WTC11 (cell line): Measurements from ENCODE around the gene FOXN3. TPM values are rescaled to one million over a fixed set of nuclear protein-coding genes. Genes with fewer than 3 reads are reported as not detected.

Source experiments
- ATAC-seq: fragments of 200-7000 bp; cut with Tn5 transposase; 2 replicates; pipeline ENCODE4 v1.10.0; 2021; ENCODE audit warnings: mild to moderate bottlenecking, moderate library complexity
- CTCF ChIA-PET: fragments of 300-600 bp; sonication (Branson Sonifier 250); formaldehyde crosslinking; loops from one replicate; lab custom pipeline; 2021; ENCODE audit warnings: antibody characterized with exemption; lab: Charles Lee
- POLR2A ChIA-PET: fragments of 350-600 bp; sonication (Branson Sonifier 250); formaldehyde crosslinking; loops from one replicate; lab custom pipeline; 2021; ENCODE audit warnings: antibody characterized with exemption; lab: Charles Lee
- DNase-seq: peaks from one replicate; pipeline ENCODE4 v3.0.0; 2021; ENCODE audit warnings: low spot score
- H3K27ac Mint-ChIP-seq: 2 replicates; pipeline ENCODE4 v1.8.0; 2021; ENCODE audit warnings: mixed read lengths
- H3K27me3 Mint-ChIP-seq: 2 replicates; pipeline ENCODE4 v1.8.0; 2021; ENCODE audit warnings: low read depth, mild to moderate bottlenecking, moderate library complexity, mixed read lengths
- H3K36me3 Mint-ChIP-seq: 2 replicates; pipeline ENCODE4 v1.8.0; 2021; ENCODE audit warnings: mixed read lengths
- H3K4me1 Mint-ChIP-seq: 2 replicates; pipeline ENCODE4 v1.8.0; 2022; ENCODE audit warnings: mixed read lengths
- H3K4me3 Mint-ChIP-seq: 2 replicates; pipeline ENCODE4 v1.8.0; 2021; ENCODE audit warnings: mild to moderate bottlenecking, moderate library complexity, mixed read lengths
- H3K9me3 Mint-ChIP-seq: 2 replicates; pipeline ENCODE4 v1.8.0; 2021; ENCODE audit warnings: mixed read lengths
- GRHL2 ChIP-seq: fragments of 250-450 bp; sonication (Bioruptor Pico); IDR thresholded peaks from 2 replicates; pipeline ENCODE4 v1.8.0; 2022; ENCODE audit warnings: mild to moderate bottlenecking, moderate library complexity; ENCODE audit not compliant: insufficient replicate concordance, severe bottlenecking
- KAT7 ChIP-seq: sonication (generic); formaldehyde crosslinking; IDR thresholded peaks from 2 replicates; pipeline ENCODE4 v1.8.1; 2023; ENCODE audit warnings: missing genetic modification reagents, mild to moderate bottlenecking, borderline replicate concordance
- MXD4 ChIP-seq: fragments of 250-450 bp; sonication (Bioruptor Pico); IDR thresholded peaks from 2 replicates; pipeline ENCODE4 v1.8.0; 2021; ENCODE audit warnings: mild to moderate bottlenecking, moderate library complexity, borderline replicate concordance
- MYBL2 ChIP-seq: sonication (generic); formaldehyde crosslinking; IDR thresholded peaks from 2 replicates; pipeline ENCODE4 v1.8.1; 2023; ENCODE audit warnings: mild to moderate bottlenecking, moderate library complexity, missing genetic modification reagents
- NR1H2 ChIP-seq: sonication (generic); formaldehyde crosslinking; IDR thresholded peaks from 2 replicates; pipeline ENCODE4 v1.9.0; 2021; ENCODE audit warnings: mild to moderate bottlenecking, moderate library complexity, missing genetic modification reagents
- NR2C2 ChIP-seq: sonication (generic); formaldehyde crosslinking; IDR thresholded peaks from 2 replicates; pipeline ENCODE4 v1.8.0; 2022; ENCODE audit warnings: mild to moderate bottlenecking, missing genetic modification reagents
- OVOL2 ChIP-seq: fragments of 250-450 bp; sonication (Bioruptor Pico); IDR thresholded peaks from 2 replicates; pipeline ENCODE4 v1.9.0; 2021; ENCODE audit warnings: mild to moderate bottlenecking, borderline replicate concordance
- SMAD3 ChIP-seq: sonication (generic); formaldehyde crosslinking; IDR thresholded peaks from 2 replicates; pipeline ENCODE4 v1.8.0; 2022; ENCODE audit warnings: missing genetic modification reagents, mild to moderate bottlenecking, borderline replicate concordance
- SMAD4 ChIP-seq: sonication (generic); formaldehyde crosslinking; IDR thresholded peaks from 2 replicates; pipeline ENCODE4 v1.8.0; 2022; ENCODE audit warnings: mild to moderate bottlenecking, missing genetic modification reagents
- SP1 ChIP-seq: sonication (generic); formaldehyde crosslinking; conservative IDR thresholded peaks from 2 replicates; pipeline ENCODE4 v1.8.1; 2022; ENCODE audit warnings: missing genetic modification reagents
- TCF7 ChIP-seq: sonication (generic); formaldehyde crosslinking; IDR thresholded peaks from 2 replicates; pipeline ENCODE4 v1.8.0; 2022; ENCODE audit warnings: mild to moderate bottlenecking, low read depth, missing genetic modification reagents, moderate library complexity
- TEAD4 ChIP-seq: sonication (generic); formaldehyde crosslinking; IDR thresholded peaks from 2 replicates; pipeline ENCODE4 v1.8.0; 2022; ENCODE audit warnings: mild to moderate bottlenecking, missing genetic modification reagents
- ZNF121 ChIP-seq: sonication (generic); formaldehyde crosslinking; IDR thresholded peaks from 2 replicates; pipeline ENCODE4 v1.8.0; 2023; ENCODE audit warnings: missing genetic modification reagents
- ZNF138 ChIP-seq: sonication (generic); formaldehyde crosslinking; conservative IDR thresholded peaks from 2 replicates; pipeline ENCODE4 v1.8.1; 2022; ENCODE audit warnings: mild to moderate bottlenecking, moderate library complexity, missing genetic modification reagents
- ZNF219 ChIP-seq: sonication (generic); formaldehyde crosslinking; IDR thresholded peaks from 2 replicates; pipeline ENCODE4 v1.8.0; 2023; ENCODE audit warnings: missing genetic modification reagents, mild to moderate bottlenecking, borderline replicate concordance
- ZNF423 ChIP-seq: fragments of 250-450 bp; sonication (Bioruptor Pico); IDR thresholded peaks from 2 replicates; pipeline ENCODE4 v2.1.2; 2022; ENCODE audit warnings: mild to moderate bottlenecking, moderate library complexity
- ZNF671 ChIP-seq: fragments of 250-450 bp; sonication (Bioruptor Pico); IDR thresholded peaks from 2 replicates; pipeline ENCODE4 v1.8.0; 2021; ENCODE audit warnings: mild to moderate bottlenecking
- total RNA-seq: library from RNA; stranded (reverse); gene quantifications from 3 replicates; pipeline ENCODE4 v1.2.3, GENCODE V29; 2021
- TF ChIP-seq, protein P1 (sequence below): fragments of 200-600 bp; IDR thresholded peaks from 2 replicates; pipeline ENCODE4 v1.8.0; 2022; ENCODE audit warnings: antibody characterized with exemption
- TF ChIP-seq, protein P2 (sequence below): sonication (generic); formaldehyde crosslinking; IDR thresholded peaks from 2 replicates; pipeline ENCODE4 v1.8.1; 2022; ENCODE audit warnings: low read depth, mild to moderate bottlenecking, moderate library complexity, missing genetic modification reagents, borderline replicate concordance
- TF ChIP-seq, protein P3 (sequence below): fragments of 250-450 bp; sonication (Bioruptor Pico); IDR thresholded peaks from 2 replicates; pipeline ENCODE4 v1.9.0; 2021; ENCODE audit warnings: moderate library complexity, mild to moderate bottlenecking, inconsistent platforms, borderline replicate concordance
- TF ChIP-seq, protein P4 (sequence below): fragments of 250-450 bp; sonication (Bioruptor Pico); IDR thresholded peaks from 2 replicates; pipeline ENCODE4 v1.9.0; 2021; ENCODE audit warnings: mild to moderate bottlenecking
- TF ChIP-seq, protein P5 (sequence below): sonication (generic); formaldehyde crosslinking; IDR thresholded peaks from 2 replicates; pipeline ENCODE4 v1.8.1; 2023; ENCODE audit warnings: mild to moderate bottlenecking, missing genetic modification reagents
- TF ChIP-seq, protein P6 (sequence below): sonication (generic); formaldehyde crosslinking; conservative IDR thresholded peaks from 2 replicates; pipeline ENCODE4 v1.8.1; 2023; ENCODE audit warnings: mild to moderate bottlenecking, low read depth, missing genetic modification reagents, moderate library complexity

FOXN3 gene
- total RNA-seq, 1 experiment from 2014 or later: 170 TPM

DNA sequence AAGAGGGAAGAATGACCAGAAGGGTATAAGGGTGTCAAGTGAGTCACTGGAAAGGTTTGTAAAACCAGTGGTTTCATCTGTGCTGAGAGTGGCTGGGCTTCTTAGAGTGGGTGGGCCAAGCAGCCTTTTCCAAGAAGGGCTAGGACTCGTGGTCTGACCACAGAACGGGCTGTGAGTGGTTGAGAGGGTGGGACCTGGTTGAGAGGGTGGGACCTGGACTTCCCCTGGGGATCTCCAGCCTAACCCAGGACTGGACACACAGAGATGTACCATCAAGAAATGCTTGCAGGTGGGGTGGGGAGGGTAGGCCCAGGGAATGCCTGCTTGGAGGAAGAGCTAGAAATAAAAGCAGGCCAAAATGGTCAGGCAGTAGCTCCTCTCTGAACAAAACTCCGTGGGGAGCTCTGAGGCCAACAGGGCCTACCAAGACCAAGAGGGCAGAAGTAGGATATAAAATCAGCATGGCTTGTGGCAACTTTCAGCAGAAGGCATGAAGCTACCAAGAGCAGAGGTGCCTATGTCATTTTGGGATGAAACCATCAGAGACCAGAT is 140.5 kb downstream of the FOXN3 start:
- no peak for ATAC-seq
- Mint-ChIP-seq H3K27ac (no peak overlapping the region), H3K4me1 (peaks cover 77% of the 10 kb centered on the region), H3K4me3 (no peak overlapping the region), H3K27me3 (no peaks in the 10 kb centered on the region), H3K36me3 (peaks cover 24% of the 10 kb centered on the region), H3K9me3 (no peaks in the 10 kb centered on the region)
- TF ChIP-seq, protein P1, sequence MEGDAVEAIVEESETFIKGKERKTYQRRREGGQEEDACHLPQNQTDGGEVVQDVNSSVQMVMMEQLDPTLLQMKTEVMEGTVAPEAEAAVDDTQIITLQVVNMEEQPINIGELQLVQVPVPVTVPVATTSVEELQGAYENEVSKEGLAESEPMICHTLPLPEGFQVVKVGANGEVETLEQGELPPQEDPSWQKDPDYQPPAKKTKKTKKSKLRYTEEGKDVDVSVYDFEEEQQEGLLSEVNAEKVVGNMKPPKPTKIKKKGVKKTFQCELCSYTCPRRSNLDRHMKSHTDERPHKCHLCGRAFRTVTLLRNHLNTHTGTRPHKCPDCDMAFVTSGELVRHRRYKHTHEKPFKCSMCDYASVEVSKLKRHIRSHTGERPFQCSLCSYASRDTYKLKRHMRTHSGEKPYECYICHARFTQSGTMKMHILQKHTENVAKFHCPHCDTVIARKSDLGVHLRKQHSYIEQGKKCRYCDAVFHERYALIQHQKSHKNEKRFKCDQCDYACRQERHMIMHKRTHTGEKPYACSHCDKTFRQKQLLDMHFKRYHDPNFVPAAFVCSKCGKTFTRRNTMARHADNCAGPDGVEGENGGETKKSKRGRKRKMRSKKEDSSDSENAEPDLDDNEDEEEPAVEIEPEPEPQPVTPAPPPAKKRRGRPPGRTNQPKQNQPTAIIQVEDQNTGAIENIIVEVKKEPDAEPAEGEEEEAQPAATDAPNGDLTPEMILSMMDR: no peak
- TF ChIP-seq TEAD4 (no peak), TCF7 (CRISPR knock-in tag) (no peak), NR2C2 (CRISPR knock-in tag) (no peak), ZNF219 (CRISPR knock-in tag) (no peak), KAT7 (CRISPR knock-in tag) (no peak), ZNF671 (CRISPR knock-in tag) (no peak), MYBL2 (CRISPR knock-in tag) (no peak), ZNF121 (no peak)
- TF ChIP-seq, protein P2, sequence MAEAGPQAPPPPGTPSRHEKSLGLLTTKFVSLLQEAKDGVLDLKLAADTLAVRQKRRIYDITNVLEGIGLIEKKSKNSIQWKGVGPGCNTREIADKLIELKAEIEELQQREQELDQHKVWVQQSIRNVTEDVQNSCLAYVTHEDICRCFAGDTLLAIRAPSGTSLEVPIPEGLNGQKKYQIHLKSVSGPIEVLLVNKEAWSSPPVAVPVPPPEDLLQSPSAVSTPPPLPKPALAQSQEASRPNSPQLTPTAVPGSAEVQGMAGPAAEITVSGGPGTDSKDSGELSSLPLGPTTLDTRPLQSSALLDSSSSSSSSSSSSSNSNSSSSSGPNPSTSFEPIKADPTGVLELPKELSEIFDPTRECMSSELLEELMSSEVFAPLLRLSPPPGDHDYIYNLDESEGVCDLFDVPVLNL (CRISPR knock-in tag): no peak
- TF ChIP-seq, protein P3, sequence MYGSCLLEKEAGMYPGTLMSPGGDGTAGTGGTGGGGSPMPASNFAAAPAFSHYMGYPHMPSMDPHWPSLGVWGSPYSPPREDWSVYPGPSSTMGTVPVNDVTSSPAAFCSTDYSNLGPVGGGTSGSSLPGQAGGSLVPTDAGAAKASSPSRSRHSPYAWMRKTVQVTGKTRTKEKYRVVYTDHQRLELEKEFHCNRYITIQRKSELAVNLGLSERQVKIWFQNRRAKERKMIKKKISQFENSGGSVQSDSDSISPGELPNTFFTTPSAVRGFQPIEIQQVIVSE (CRISPR knock-in tag): no peak
- ChIA-PET CTCF (interaction anchor here (0.5 kb wide), 1 partner anchor 42 kb away, joined by 4 read pairs; no protein-coding TSS in a partner anchor), POLR2A (no interaction called here)
- DNase-seq: no peak

DNA sequence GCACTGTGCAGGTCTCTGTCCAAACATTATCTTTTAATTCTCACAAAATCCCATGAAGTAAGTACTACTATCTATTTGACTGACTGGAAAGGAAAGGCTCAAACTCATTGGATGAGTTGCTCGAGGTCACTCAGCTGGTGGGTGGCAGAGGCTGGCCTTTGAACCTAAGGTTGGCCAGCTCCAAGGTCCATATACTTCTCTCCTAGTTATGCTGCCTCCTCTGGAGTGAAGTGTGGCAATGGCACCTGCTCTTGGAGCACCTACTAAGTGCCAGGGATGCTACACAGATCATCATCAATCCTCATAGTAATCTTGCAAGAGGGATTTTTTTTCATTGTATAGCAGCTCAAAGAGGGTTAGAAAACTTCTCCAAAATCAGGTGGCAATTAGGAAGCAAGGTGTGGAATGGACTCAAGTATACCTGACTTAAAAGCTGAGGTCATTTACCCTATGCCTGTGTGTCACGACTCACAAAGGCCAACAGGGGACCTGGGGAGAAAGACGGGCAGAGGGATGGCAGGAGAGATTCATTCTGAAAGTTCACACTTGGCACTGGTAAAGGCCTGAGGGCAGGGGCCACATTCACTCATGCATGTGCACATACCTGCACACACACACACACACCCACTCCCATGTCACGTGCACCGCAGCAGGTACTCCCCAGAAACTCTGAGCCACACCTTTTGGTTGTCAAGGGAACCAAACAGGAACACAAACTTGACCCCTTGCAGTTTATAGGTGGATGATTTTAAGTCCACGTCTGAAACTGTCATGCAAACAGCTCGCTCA is 146.4 kb downstream of the FOXN3 start:
- peaks cover 80% of the 10 kb centered on the region for H3K4me1 Mint-ChIP-seq
- CTCF ChIA-PET: no interaction called here
- POLR2A ChIA-PET: no interaction called here
- no peak for ATAC-seq
- H3K36me3 Mint-ChIP-seq: peaks cover 7% of the 10 kb centered on the region; the same call in 1 of the 2 replicates
- no peak overlapping the region for H3K4me3 Mint-ChIP-seq
- DNase-seq: no peak
- H3K27ac Mint-ChIP-seq: peak overlapping the region; percentile 91
- no peaks in the 10 kb centered on the region for H3K27me3 Mint-ChIP-seq
- no peaks in the 10 kb centered on the region for H3K9me3 Mint-ChIP-seq
- TF ChIP-seq, protein P4, sequence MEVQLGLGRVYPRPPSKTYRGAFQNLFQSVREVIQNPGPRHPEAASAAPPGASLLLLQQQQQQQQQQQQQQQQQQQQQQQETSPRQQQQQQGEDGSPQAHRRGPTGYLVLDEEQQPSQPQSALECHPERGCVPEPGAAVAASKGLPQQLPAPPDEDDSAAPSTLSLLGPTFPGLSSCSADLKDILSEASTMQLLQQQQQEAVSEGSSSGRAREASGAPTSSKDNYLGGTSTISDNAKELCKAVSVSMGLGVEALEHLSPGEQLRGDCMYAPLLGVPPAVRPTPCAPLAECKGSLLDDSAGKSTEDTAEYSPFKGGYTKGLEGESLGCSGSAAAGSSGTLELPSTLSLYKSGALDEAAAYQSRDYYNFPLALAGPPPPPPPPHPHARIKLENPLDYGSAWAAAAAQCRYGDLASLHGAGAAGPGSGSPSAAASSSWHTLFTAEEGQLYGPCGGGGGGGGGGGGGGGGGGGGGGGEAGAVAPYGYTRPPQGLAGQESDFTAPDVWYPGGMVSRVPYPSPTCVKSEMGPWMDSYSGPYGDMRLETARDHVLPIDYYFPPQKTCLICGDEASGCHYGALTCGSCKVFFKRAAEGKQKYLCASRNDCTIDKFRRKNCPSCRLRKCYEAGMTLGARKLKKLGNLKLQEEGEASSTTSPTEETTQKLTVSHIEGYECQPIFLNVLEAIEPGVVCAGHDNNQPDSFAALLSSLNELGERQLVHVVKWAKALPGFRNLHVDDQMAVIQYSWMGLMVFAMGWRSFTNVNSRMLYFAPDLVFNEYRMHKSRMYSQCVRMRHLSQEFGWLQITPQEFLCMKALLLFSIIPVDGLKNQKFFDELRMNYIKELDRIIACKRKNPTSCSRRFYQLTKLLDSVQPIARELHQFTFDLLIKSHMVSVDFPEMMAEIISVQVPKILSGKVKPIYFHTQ (CRISPR knock-in tag): no peak
- TF ChIP-seq GRHL2 (CRISPR knock-in tag) (no peak), SP1 (CRISPR knock-in tag) (no peak), NR1H2 (no peak), ZNF138 (CRISPR knock-in tag) (no peak), SMAD3 (CRISPR knock-in tag) (no peak), OVOL2 (CRISPR knock-in tag) (no peak), MXD4 (CRISPR knock-in tag) (no peak), SMAD4 (CRISPR knock-in tag) (no peak), ZNF423 (no peak)
- TF ChIP-seq, protein P5, sequence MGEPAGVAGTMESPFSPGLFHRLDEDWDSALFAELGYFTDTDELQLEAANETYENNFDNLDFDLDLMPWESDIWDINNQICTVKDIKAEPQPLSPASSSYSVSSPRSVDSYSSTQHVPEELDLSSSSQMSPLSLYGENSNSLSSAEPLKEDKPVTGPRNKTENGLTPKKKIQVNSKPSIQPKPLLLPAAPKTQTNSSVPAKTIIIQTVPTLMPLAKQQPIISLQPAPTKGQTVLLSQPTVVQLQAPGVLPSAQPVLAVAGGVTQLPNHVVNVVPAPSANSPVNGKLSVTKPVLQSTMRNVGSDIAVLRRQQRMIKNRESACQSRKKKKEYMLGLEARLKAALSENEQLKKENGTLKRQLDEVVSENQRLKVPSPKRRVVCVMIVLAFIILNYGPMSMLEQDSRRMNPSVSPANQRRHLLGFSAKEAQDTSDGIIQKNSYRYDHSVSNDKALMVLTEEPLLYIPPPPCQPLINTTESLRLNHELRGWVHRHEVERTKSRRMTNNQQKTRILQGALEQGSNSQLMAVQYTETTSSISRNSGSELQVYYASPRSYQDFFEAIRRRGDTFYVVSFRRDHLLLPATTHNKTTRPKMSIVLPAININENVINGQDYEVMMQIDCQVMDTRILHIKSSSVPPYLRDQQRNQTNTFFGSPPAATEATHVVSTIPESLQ (CRISPR knock-in tag): no peak
- TF ChIP-seq, protein P6, sequence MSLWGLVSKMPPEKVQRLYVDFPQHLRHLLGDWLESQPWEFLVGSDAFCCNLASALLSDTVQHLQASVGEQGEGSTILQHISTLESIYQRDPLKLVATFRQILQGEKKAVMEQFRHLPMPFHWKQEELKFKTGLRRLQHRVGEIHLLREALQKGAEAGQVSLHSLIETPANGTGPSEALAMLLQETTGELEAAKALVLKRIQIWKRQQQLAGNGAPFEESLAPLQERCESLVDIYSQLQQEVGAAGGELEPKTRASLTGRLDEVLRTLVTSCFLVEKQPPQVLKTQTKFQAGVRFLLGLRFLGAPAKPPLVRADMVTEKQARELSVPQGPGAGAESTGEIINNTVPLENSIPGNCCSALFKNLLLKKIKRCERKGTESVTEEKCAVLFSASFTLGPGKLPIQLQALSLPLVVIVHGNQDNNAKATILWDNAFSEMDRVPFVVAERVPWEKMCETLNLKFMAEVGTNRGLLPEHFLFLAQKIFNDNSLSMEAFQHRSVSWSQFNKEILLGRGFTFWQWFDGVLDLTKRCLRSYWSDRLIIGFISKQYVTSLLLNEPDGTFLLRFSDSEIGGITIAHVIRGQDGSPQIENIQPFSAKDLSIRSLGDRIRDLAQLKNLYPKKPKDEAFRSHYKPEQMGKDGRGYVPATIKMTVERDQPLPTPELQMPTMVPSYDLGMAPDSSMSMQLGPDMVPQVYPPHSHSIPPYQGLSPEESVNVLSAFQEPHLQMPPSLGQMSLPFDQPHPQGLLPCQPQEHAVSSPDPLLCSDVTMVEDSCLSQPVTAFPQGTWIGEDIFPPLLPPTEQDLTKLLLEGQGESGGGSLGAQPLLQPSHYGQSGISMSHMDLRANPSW (CRISPR knock-in tag): no peak
